WTC11 (cell line): Measurements from ENCODE around the gene RIPOR3. TPM values are rescaled to one million over a fixed set of nuclear protein-coding genes. Genes with fewer than 3 reads are reported as not detected.

ENCODE experiments used
- ATAC-seq: fragments of 200-7000 bp; cut with Tn5 transposase; 2 replicates; pipeline ENCODE4 v1.10.0; 2021; ENCODE audit warnings: mild to moderate bottlenecking, moderate library complexity
- CTCF ChIA-PET: fragments of 300-600 bp; sonication (Branson Sonifier 250); formaldehyde crosslinking; loops from one replicate; lab custom pipeline; 2021; ENCODE audit warnings: antibody characterized with exemption; lab: Charles Lee
- POLR2A ChIA-PET: fragments of 350-600 bp; sonication (Branson Sonifier 250); formaldehyde crosslinking; loops from one replicate; lab custom pipeline; 2021; ENCODE audit warnings: antibody characterized with exemption; lab: Charles Lee
- DNase-seq: peaks from one replicate; pipeline ENCODE4 v3.0.0; 2021; ENCODE audit warnings: low spot score
- H3K27ac Mint-ChIP-seq: 2 replicates; pipeline ENCODE4 v1.8.0; 2021; ENCODE audit warnings: mixed read lengths
- H3K27me3 Mint-ChIP-seq: 2 replicates; pipeline ENCODE4 v1.8.0; 2021; ENCODE audit warnings: low read depth, mild to moderate bottlenecking, moderate library complexity, mixed read lengths
- H3K36me3 Mint-ChIP-seq: 2 replicates; pipeline ENCODE4 v1.8.0; 2021; ENCODE audit warnings: mixed read lengths
- H3K4me1 Mint-ChIP-seq: 2 replicates; pipeline ENCODE4 v1.8.0; 2022; ENCODE audit warnings: mixed read lengths
- H3K4me3 Mint-ChIP-seq: 2 replicates; pipeline ENCODE4 v1.8.0; 2021; ENCODE audit warnings: mild to moderate bottlenecking, moderate library complexity, mixed read lengths
- H3K9me3 Mint-ChIP-seq: 2 replicates; pipeline ENCODE4 v1.8.0; 2021; ENCODE audit warnings: mixed read lengths
- CREB1 ChIP-seq: sonication (generic); formaldehyde crosslinking; IDR thresholded peaks from 2 replicates; pipeline ENCODE4 v1.8.0; 2023; ENCODE audit warnings: mild to moderate bottlenecking, missing genetic modification reagents
- CREM ChIP-seq: sonication (generic); formaldehyde crosslinking; IDR thresholded peaks from 2 replicates; pipeline ENCODE4 v1.8.1; 2022; ENCODE audit warnings: mild to moderate bottlenecking, missing genetic modification reagents, moderate library complexity
- ESRRA ChIP-seq: sonication (generic); formaldehyde crosslinking; IDR thresholded peaks from 2 replicates; pipeline ENCODE4 v1.8.1; 2022; ENCODE audit warnings: mild to moderate bottlenecking, missing genetic modification reagents, borderline replicate concordance
- ETV6 ChIP-seq: sonication (generic); formaldehyde crosslinking; IDR thresholded peaks from 2 replicates; pipeline ENCODE4 v1.8.1; 2022; ENCODE audit warnings: mild to moderate bottlenecking, missing genetic modification reagents
- FOXK1 ChIP-seq: sonication (generic); formaldehyde crosslinking; IDR thresholded peaks from 2 replicates; pipeline ENCODE4 v1.8.0; 2022; ENCODE audit warnings: mild to moderate bottlenecking, moderate library complexity, missing genetic modification reagents
- GABPB1 ChIP-seq: sonication (generic); formaldehyde crosslinking; IDR thresholded peaks from 2 replicates; pipeline ENCODE4 v1.8.1; 2023; ENCODE audit warnings: mild to moderate bottlenecking, missing genetic modification reagents
- GRHL2 ChIP-seq: fragments of 250-450 bp; sonication (Bioruptor Pico); IDR thresholded peaks from 2 replicates; pipeline ENCODE4 v1.8.0; 2022; ENCODE audit warnings: mild to moderate bottlenecking, moderate library complexity; ENCODE audit not compliant: insufficient replicate concordance, severe bottlenecking
- OVOL2 ChIP-seq: fragments of 250-450 bp; sonication (Bioruptor Pico); IDR thresholded peaks from 2 replicates; pipeline ENCODE4 v1.9.0; 2021; ENCODE audit warnings: mild to moderate bottlenecking, borderline replicate concordance
- SMAD3 ChIP-seq: sonication (generic); formaldehyde crosslinking; IDR thresholded peaks from 2 replicates; pipeline ENCODE4 v1.8.0; 2022; ENCODE audit warnings: missing genetic modification reagents, mild to moderate bottlenecking, borderline replicate concordance
- TCF7 ChIP-seq: sonication (generic); formaldehyde crosslinking; IDR thresholded peaks from 2 replicates; pipeline ENCODE4 v1.8.0; 2022; ENCODE audit warnings: mild to moderate bottlenecking, low read depth, missing genetic modification reagents, moderate library complexity
- TEAD1 ChIP-seq: sonication (generic); formaldehyde crosslinking; IDR thresholded peaks from 2 replicates; pipeline ENCODE4 v1.8.0; 2022; ENCODE audit warnings: mild to moderate bottlenecking, missing genetic modification reagents
- ZNF219 ChIP-seq: sonication (generic); formaldehyde crosslinking; IDR thresholded peaks from 2 replicates; pipeline ENCODE4 v1.8.0; 2023; ENCODE audit warnings: missing genetic modification reagents, mild to moderate bottlenecking, borderline replicate concordance
- ZNF232 ChIP-seq: sonication (generic); formaldehyde crosslinking; IDR thresholded peaks from 2 replicates; pipeline ENCODE4 v1.8.0; 2022; ENCODE audit warnings: mild to moderate bottlenecking, missing genetic modification reagents
- ZNF396 ChIP-seq: fragments of 250-450 bp; sonication (Bioruptor Pico); IDR thresholded peaks from 2 replicates; pipeline ENCODE4 v1.8.0; 2021; ENCODE audit warnings: mild to moderate bottlenecking, moderate library complexity, borderline replicate concordance
- ZNF671 ChIP-seq: fragments of 250-450 bp; sonication (Bioruptor Pico); IDR thresholded peaks from 2 replicates; pipeline ENCODE4 v1.8.0; 2021; ENCODE audit warnings: mild to moderate bottlenecking
- total RNA-seq: library from RNA; stranded (reverse); gene quantifications from 3 replicates; pipeline ENCODE4 v1.2.3, GENCODE V29; 2021
- TF ChIP-seq, protein P1 (sequence below): sonication (generic); formaldehyde crosslinking; IDR thresholded peaks from 2 replicates; pipeline ENCODE4 v1.8.0; 2022; ENCODE audit warnings: mild to moderate bottlenecking, missing genetic modification reagents
- TF ChIP-seq, protein P2 (sequence below): sonication (generic); formaldehyde crosslinking; IDR thresholded peaks from 2 replicates; pipeline ENCODE4 v1.8.1; 2023; ENCODE audit warnings: mild to moderate bottlenecking, missing genetic modification reagents
- TF ChIP-seq, protein P3 (sequence below): sonication (generic); formaldehyde crosslinking; IDR thresholded peaks from 2 replicates; pipeline ENCODE4 v1.8.1; 2023; ENCODE audit warnings: mild to moderate bottlenecking, missing genetic modification reagents, moderate library complexity
- TF ChIP-seq, protein P4 (sequence below): sonication (generic); formaldehyde crosslinking; IDR thresholded peaks from 2 replicates; pipeline ENCODE4 v1.8.1; 2022; ENCODE audit warnings: mild to moderate bottlenecking, moderate library complexity, missing genetic modification reagents
- TF ChIP-seq, protein P5 (sequence below): sonication (generic); formaldehyde crosslinking; conservative IDR thresholded peaks from 2 replicates; pipeline ENCODE4 v1.8.1; 2022; ENCODE audit warnings: mild to moderate bottlenecking, missing genetic modification reagents
- TF ChIP-seq, protein P6 (sequence below): sonication (generic); formaldehyde crosslinking; IDR thresholded peaks from 2 replicates; pipeline ENCODE4 v1.8.0; 2022; ENCODE audit warnings: mild to moderate bottlenecking, missing genetic modification reagents
- TF ChIP-seq, protein P7 (sequence below): sonication (generic); formaldehyde crosslinking; IDR thresholded peaks from 2 replicates; pipeline ENCODE4 v1.8.1; 2023; ENCODE audit warnings: mild to moderate bottlenecking, moderate library complexity, missing genetic modification reagents

The RIPOR3 gene
- total RNA-seq, 1 experiment from 2014 or later, result 6.5 TPM

DNA sequence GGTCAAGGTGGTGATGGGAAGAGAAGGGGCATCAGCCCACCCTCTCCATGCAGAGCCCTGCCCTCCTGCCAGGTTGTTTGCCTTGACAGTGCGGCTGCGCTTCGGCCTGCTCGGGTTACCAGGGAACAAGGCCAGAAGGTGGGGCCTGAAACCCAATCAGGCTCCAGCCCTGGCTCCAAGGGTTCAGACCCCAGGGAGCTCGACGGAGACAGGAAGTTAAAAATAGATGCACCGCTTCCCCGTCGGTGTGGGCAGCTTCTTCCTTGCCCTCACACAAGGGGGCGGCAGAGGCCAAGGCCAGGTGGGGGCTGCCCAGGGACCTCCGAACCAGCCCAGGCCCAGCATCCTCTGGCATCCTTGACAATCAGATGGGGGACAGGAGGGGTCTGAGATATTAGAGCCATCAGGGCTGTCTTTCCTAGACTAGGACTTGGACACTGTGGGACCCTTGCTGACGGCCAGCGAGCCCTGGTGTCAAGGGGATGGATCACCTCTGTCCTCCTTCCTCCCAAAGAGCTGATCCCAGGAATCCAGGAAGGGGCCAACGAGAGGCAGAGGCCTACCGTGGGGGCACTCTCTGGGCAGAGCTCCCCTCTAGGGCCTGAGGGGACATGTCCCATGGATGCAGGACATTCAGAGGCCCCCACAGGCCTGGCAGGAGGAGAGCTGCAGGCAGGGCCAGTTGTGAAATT lies 65.2 kb downstream of the RIPOR3 start (continued):
- TF ChIP-seq, protein P1, sequence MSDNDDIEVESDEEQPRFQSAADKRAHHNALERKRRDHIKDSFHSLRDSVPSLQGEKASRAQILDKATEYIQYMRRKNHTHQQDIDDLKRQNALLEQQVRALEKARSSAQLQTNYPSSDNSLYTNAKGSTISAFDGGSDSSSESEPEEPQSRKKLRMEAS (CRISPR knock-in tag), result peak; percentile 52; the same call in 1 of the 2 replicates
- TF ChIP-seq FOXK1 (CRISPR knock-in tag), result peak; percentile 54; the same call in 1 of the 2 replicates
- TF ChIP-seq, protein P2, sequence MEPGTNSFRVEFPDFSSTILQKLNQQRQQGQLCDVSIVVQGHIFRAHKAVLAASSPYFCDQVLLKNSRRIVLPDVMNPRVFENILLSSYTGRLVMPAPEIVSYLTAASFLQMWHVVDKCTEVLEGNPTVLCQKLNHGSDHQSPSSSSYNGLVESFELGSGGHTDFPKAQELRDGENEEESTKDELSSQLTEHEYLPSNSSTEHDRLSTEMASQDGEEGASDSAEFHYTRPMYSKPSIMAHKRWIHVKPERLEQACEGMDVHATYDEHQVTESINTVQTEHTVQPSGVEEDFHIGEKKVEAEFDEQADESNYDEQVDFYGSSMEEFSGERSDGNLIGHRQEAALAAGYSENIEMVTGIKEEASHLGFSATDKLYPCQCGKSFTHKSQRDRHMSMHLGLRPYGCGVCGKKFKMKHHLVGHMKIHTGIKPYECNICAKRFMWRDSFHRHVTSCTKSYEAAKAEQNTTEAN, result no peak
- peak; percentile 57; the same call in 1 of the 2 replicates for TF ChIP-seq TEAD1 (CRISPR knock-in tag)
- TF ChIP-seq, protein P3, sequence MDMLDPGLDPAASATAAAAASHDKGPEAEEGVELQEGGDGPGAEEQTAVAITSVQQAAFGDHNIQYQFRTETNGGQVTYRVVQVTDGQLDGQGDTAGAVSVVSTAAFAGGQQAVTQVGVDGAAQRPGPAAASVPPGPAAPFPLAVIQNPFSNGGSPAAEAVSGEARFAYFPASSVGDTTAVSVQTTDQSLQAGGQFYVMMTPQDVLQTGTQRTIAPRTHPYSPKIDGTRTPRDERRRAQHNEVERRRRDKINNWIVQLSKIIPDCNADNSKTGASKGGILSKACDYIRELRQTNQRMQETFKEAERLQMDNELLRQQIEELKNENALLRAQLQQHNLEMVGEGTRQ (CRISPR knock-in tag), result 0 out of 2 replicates have a peak, but pooled peaks have one; percentile 8
- no peak for TF ChIP-seq ZNF671 (CRISPR knock-in tag)
- TF ChIP-seq ZNF232 (CRISPR knock-in tag), result 0 out of 2 replicates have a peak, but pooled peaks have one; percentile 21
- peak; percentile 82 for TF ChIP-seq ETV6 (CRISPR knock-in tag)

DNA sequence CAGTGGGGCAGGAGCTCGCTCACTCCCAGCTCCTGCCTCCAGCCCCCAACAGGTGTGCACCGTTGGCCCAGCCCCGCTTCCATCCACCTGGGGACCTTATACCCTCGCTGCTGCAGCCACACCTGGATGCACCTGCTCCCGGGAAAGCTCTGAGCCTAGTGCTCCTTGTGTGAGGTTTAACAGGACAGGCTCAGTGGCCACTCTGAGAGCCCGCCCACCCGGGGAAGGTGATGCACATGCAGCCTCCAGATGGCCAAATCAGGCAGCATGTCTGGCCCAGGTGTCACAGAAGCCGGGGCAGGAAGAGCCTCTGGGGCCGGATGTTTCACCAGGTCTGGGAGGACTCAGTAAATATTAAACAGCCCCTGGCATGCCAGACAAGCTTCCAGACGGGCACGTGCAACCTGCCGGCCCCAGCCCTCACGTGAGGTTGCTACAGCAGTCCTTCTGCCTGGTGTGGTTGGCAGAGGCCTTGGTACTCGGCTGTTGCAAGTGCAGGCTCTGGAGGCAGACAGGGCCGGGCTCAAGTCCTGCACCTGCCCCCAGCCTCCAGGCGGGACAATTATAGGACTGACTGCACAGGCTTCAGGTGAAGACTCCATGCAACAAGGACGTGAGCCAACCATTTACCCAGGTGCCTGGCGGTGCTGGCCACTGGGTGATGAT lies 66.9 kb downstream of the RIPOR3 start:
- CTCF ChIA-PET, result interaction anchor here (0.7 to 3.7 kb wide), 6 partner anchors 12 to 125 kb away, joined by 3 to 123 read pairs (median 6); no protein-coding TSS in a partner anchor

DNA sequence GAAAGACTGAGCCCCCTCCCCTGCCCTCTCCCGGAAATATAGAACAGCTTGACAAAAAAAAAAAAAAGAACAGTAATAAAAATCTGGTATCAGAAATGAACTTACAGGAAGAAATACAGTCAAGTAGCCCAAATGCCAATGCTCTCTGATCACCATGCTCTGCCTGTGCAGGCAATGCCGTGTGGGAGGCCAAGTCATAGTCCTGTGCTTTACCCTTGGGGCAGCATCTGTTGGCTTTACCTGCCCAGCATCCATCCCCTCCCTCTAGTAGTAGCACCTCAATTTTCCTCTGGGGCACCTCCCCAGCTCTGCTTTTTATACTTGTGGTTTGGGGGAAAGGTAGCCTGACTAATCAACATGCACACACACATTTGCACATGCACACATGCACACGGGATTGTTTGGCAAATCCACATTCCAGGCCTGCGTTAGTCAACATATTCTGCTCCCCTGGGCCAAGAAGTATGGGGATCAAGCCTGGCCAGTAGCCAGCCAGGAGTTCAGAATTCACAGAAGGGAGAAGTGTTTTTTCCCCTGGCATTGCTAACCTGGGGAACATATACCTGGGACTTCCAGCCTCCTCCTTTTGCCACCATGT lies 70.2 kb downstream of the RIPOR3 start:
- ATAC-seq (no peak), DNase-seq (no peak)
- Mint-ChIP-seq H3K9me3 (peaks cover 13% of the 10 kb centered on the region), H3K36me3 (peaks cover 9% of the 10 kb centered on the region), H3K27ac (no peak overlapping the region), H3K4me3 (no peak overlapping the region), H3K4me1 (peaks cover 10% of the 10 kb centered on the region), H3K27me3 (no peaks in the 10 kb centered on the region)
- ChIA-PET CTCF (interaction anchor here (0.6 to 1.0 kb wide), 3 partner anchors 14 to 289 kb away, joined by 3 to 4 read pairs (median 3); no protein-coding TSS in a partner anchor), POLR2A (no interaction called here)
- TF ChIP-seq SMAD3, result no peak
- TF ChIP-seq TCF7 (CRISPR knock-in tag), result no peak
- TF ChIP-seq, protein P2, result no peak
- TF ChIP-seq, protein P4, sequence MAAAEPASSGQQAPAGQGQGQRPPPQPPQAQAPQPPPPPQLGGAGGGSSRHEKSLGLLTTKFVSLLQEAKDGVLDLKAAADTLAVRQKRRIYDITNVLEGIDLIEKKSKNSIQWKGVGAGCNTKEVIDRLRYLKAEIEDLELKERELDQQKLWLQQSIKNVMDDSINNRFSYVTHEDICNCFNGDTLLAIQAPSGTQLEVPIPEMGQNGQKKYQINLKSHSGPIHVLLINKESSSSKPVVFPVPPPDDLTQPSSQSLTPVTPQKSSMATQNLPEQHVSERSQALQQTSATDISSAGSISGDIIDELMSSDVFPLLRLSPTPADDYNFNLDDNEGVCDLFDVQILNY (CRISPR knock-in tag), result no peak
- TF ChIP-seq ZNF396, result no peak
- TF ChIP-seq, protein P5, sequence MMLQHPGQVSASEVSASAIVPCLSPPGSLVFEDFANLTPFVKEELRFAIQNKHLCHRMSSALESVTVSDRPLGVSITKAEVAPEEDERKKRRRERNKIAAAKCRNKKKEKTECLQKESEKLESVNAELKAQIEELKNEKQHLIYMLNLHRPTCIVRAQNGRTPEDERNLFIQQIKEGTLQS (CRISPR knock-in tag), result no peak
- no peak for TF ChIP-seq ZNF219 (CRISPR knock-in tag)
- no peak for TF ChIP-seq ESRRA
- TF ChIP-seq, protein P1 (CRISPR knock-in tag), result no peak
- no peak for TF ChIP-seq CREM (CRISPR knock-in tag)
- TF ChIP-seq, protein P6, sequence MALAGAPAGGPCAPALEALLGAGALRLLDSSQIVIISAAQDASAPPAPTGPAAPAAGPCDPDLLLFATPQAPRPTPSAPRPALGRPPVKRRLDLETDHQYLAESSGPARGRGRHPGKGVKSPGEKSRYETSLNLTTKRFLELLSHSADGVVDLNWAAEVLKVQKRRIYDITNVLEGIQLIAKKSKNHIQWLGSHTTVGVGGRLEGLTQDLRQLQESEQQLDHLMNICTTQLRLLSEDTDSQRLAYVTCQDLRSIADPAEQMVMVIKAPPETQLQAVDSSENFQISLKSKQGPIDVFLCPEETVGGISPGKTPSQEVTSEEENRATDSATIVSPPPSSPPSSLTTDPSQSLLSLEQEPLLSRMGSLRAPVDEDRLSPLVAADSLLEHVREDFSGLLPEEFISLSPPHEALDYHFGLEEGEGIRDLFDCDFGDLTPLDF, result no peak
- TF ChIP-seq GRHL2 (CRISPR knock-in tag), result no peak

More for the DNA sequence above, 66.9 kb downstream of the RIPOR3 start:
- no peak for TF ChIP-seq OVOL2 (CRISPR knock-in tag)
- no peak for TF ChIP-seq ZNF232 (CRISPR knock-in tag)
- 0 out of 2 replicates have a peak, but pooled peaks have one; percentile 28 for TF ChIP-seq GABPB1
- TF ChIP-seq, protein P7, sequence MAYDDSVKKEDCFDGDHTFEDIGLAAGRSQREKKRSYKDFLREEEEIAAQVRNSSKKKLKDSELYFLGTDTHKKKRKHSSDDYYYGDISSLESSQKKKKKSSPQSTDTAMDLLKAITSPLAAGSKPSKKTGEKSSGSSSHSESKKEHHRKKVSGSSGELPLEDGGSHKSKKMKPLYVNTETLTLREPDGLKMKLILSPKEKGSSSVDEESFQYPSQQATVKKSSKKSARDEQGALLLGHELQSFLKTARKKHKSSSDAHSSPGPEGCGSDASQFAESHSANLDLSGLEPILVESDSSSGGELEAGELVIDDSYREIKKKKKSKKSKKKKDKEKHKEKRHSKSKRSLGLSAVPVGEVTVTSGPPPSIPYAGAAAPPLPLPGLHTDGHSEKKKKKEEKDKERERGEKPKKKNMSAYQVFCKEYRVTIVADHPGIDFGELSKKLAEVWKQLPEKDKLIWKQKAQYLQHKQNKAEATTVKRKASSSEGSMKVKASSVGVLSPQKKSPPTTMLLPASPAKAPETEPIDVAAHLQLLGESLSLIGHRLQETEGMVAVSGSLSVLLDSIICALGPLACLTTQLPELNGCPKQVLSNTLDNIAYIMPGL, result no peak
- no peak for TF ChIP-seq CREB1 (CRISPR knock-in tag)
- no peak overlapping the region for H3K27ac Mint-ChIP-seq
- no peak for DNase-seq
- H3K4me1 Mint-ChIP-seq, result peaks cover 18% of the 10 kb centered on the region
- no peak overlapping the region for H3K4me3 Mint-ChIP-seq
- H3K36me3 Mint-ChIP-seq, result peaks cover 9% of the 10 kb centered on the region
- POLR2A ChIA-PET, result interaction anchor here (0.6 to 0.7 kb wide), 2 partner anchors 1476 to 1978 kb away, joined by 3 read pairs; no protein-coding TSS in a partner anchor
- no peak for ATAC-seq
- no peaks in the 10 kb centered on the region for H3K27me3 Mint-ChIP-seq
- peaks cover 13% of the 10 kb centered on the region for H3K9me3 Mint-ChIP-seq
